ENCODE data around the gene GALNT9. TPM values are rescaled to one million over a fixed set of nuclear protein-coding genes. Genes with fewer than 3 reads are reported as not detected.

The GALNT9 gene
- total RNA-seq, 1 experiment from 2014 or later, result 0.54 TPM

- Mint-ChIP-seq H3K4me3 (ENCODE audit: low read depth, unreplicated experiment) (no peak overlapping the region), H3K27ac (ENCODE audit: unreplicated experiment) (no peak overlapping the region), H3K27me3 (ENCODE audit: unreplicated experiment) (peaks cover 48% of the 10 kb centered on the region), H3K4me1 (ENCODE audit: low read depth, unreplicated experiment) (peaks cover 7% of the 10 kb centered on the region), H3K9me3 (ENCODE audit: low read depth, unreplicated experiment) (peaks cover 8% of the 10 kb centered on the region), H3K36me3 (ENCODE audit: insufficient read depth, unreplicated experiment) (no peaks in the 10 kb centered on the region)
- DNase-seq, result no peak
- no TSS peak for BruUV-seq (replicated peaks)
- intact Hi-C loops (cut with micrococcal nuclease; ENCODE audit: unreplicated experiment), result no loop called here
- CTCF ChIA-PET, result no interaction called here
- TF ChIP-seq, protein P1, sequence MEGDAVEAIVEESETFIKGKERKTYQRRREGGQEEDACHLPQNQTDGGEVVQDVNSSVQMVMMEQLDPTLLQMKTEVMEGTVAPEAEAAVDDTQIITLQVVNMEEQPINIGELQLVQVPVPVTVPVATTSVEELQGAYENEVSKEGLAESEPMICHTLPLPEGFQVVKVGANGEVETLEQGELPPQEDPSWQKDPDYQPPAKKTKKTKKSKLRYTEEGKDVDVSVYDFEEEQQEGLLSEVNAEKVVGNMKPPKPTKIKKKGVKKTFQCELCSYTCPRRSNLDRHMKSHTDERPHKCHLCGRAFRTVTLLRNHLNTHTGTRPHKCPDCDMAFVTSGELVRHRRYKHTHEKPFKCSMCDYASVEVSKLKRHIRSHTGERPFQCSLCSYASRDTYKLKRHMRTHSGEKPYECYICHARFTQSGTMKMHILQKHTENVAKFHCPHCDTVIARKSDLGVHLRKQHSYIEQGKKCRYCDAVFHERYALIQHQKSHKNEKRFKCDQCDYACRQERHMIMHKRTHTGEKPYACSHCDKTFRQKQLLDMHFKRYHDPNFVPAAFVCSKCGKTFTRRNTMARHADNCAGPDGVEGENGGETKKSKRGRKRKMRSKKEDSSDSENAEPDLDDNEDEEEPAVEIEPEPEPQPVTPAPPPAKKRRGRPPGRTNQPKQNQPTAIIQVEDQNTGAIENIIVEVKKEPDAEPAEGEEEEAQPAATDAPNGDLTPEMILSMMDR (IDR thresholded peaks at IDR 0.05; ENCODE audit: unreplicated experiment), result no peak
Observed at GRCh38 chr12:132330549-132330881, 1.1 kb upstream of the GALNT9 start.

DNA sequence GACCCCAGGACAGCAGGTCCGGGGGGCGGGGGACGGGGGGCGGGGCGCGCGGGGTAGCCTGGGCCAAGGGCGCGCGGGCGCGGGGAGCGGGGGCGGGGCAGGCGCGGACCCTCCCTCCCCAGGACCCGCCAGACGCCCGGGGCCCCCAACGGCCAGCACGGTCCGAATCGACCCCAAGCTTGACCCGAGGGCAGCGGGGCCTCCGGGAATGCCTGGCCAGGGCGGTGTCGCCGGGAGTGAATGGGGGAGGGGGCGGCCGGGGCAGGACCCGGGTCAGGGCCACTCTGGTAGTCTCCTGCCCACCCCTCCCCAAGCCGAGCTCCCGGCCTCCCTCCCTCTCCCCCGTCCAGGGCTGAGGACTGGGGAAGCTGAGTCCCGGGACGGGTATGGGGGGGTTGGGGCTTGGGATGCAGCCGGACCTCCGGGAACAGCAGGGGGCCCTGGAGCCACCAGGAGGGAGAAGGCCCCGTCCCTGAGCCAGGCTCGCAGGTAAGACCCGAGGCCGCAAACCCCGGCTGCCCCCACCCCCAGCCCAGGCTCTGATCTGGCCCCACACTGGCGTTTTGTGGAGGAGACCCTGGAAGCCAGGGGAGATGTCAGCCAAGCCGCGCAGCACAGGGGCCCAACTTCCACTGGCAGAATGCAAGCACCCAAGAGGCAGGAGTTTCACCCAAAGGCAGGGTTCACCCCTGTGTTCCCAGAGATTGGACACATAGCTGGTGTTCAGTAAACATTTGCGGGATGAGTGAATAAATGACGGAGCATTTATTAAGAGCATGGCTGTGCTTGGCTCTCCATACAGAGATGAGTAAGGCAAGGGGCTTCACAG lies 545 bp upstream of the GALNT9 start:
- Mint-ChIP-seq H3K36me3 (ENCODE audit: insufficient read depth, unreplicated experiment) (no peaks in the 10 kb centered on the region), H3K4me3 (ENCODE audit: low read depth, unreplicated experiment) (no peak overlapping the region), H3K27me3 (ENCODE audit: unreplicated experiment) (peaks cover 54% of the 10 kb centered on the region), H3K27ac (ENCODE audit: unreplicated experiment) (no peak overlapping the region), H3K9me3 (ENCODE audit: low read depth, unreplicated experiment) (peaks cover 7% of the 10 kb centered on the region), H3K4me1 (ENCODE audit: low read depth, unreplicated experiment) (peaks cover 7% of the 10 kb centered on the region)
- no peak for DNase-seq
- CTCF ChIA-PET, result interaction anchor here (0.6 kb wide), 1 partner anchor 217 kb away, joined by 3 read pairs; no protein-coding TSS in a partner anchor
- TF ChIP-seq, protein P1 (IDR thresholded peaks at IDR 0.05; ENCODE audit: unreplicated experiment), result no peak
- BruUV-seq (replicated peaks), result no TSS peak
- intact Hi-C loops (cut with micrococcal nuclease; ENCODE audit: unreplicated experiment), result no loop called here

DNA sequence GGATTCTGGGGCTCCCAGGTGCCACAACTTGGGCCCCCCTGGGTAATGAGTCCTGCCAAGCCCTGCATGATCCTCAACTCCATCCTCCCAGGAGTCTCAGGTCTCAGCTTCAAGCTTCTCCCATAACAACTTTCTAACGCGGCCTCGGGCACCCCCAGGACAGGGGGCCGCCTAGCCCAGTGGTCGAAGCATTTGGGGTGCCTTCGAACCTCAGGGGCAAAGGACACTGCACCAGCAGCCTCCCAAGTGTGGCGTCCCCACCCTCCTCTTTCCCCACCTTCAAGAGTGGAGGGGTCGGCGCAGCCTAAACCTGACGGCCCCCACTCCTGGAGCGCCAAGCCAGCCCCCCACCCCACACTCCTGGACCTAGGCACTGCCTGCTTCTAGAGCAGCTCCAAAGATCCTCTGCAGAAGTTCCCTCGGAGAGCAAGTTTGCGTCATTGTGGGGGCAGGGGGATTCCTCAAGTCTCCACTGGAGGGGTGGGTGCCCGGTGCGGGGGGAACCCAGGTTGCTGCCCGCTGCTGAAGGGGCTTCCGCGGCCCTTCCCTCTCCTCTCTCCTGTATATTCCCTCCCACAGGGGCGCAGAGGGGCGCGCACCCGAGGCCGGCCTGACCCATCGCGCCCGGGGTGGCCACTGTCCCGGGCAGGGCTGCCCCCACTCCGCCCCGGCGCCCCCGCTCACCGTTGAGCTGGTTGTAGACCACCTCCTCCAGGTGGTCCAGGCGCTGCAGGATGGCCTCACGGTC lies 933 bp downstream of the GALNT9 start:
- Mint-ChIP-seq H3K36me3 (ENCODE audit: insufficient read depth, unreplicated experiment) (no peaks in the 10 kb centered on the region), H3K9me3 (ENCODE audit: low read depth, unreplicated experiment) (peaks cover 7% of the 10 kb centered on the region), H3K27ac (ENCODE audit: unreplicated experiment) (no peak overlapping the region), H3K4me1 (ENCODE audit: low read depth, unreplicated experiment) (peaks cover 7% of the 10 kb centered on the region), H3K4me3 (ENCODE audit: low read depth, unreplicated experiment) (no peak overlapping the region), H3K27me3 (ENCODE audit: unreplicated experiment) (peaks cover 66% of the 10 kb centered on the region)
- no TSS peak for BruUV-seq (replicated peaks)
- CTCF ChIA-PET, result interaction anchor here (0.6 to 1.6 kb wide), 4 partner anchors 10 to 555 kb away, joined by 3 to 9 read pairs (median 9); no protein-coding TSS in a partner anchor
- TF ChIP-seq, protein P1 (IDR thresholded peaks at IDR 0.05; ENCODE audit: unreplicated experiment), result no peak
- intact Hi-C loops (cut with micrococcal nuclease; ENCODE audit: unreplicated experiment), result no loop called here
- no peak for DNase-seq

- intact Hi-C loops (cut with micrococcal nuclease; ENCODE audit: unreplicated experiment), result no loop called here
- H3K4me3 Mint-ChIP-seq (ENCODE audit: low read depth, unreplicated experiment), result peak overlapping the region; percentile 4
- DNase-seq, result peak; percentile 34
- CTCF ChIA-PET, result interaction anchor here (0.7 to 1.6 kb wide), 3 partner anchors 9 to 185 kb away, joined by 9 read pairs; no protein-coding TSS in a partner anchor
- no peak overlapping the region for H3K27ac Mint-ChIP-seq (ENCODE audit: unreplicated experiment)
- BruUV-seq (replicated peaks), result no TSS peak
- no peaks in the 10 kb centered on the region for H3K36me3 Mint-ChIP-seq (ENCODE audit: insufficient read depth, unreplicated experiment)
- H3K4me1 Mint-ChIP-seq (ENCODE audit: low read depth, unreplicated experiment), result peaks cover 7% of the 10 kb centered on the region
- TF ChIP-seq, protein P1 (IDR thresholded peaks at IDR 0.05; ENCODE audit: unreplicated experiment), result no peak
- H3K27me3 Mint-ChIP-seq (ENCODE audit: unreplicated experiment), result peaks cover 75% of the 10 kb centered on the region
- H3K9me3 Mint-ChIP-seq (ENCODE audit: low read depth, unreplicated experiment), result peaks cover 7% of the 10 kb centered on the region
Observed at GRCh38 chr12:132327336-132328171, 1.8 kb downstream of the GALNT9 start.

Measured in Calu3 (cell line).